BE2C (cell line): ENCODE data around the gene AIFM1. TPM values are rescaled to one million over a fixed set of nuclear protein-coding genes. Genes with fewer than 3 reads are reported as not detected.

Experiments
- DNase-seq: peaks from one replicate; pipeline ENCODE4 v3.0.0-alpha.2; 2020
- H3K27me3 ChIP-seq: fragments of 250-450 bp; sonication (Bioruptor Pico); 2 replicates; pipeline ENCODE4 v1.5.1; 2020; ENCODE audit warnings: mild to moderate bottlenecking
- H3K36me3 ChIP-seq: fragments of 250-450 bp; sonication (Bioruptor Pico); 2 replicates; pipeline ENCODE4 v1.5.1; 2020; ENCODE audit warnings: mild to moderate bottlenecking
- H3K4me1 ChIP-seq: fragments of 250-450 bp; sonication (Bioruptor Pico); 2 replicates; pipeline ENCODE4 v1.5.1; 2020
- H3K4me3 ChIP-seq: 2 replicates; pipeline ENCODE4 v1.5.1; 2011; ENCODE audit warnings: low read depth, low read length
- H3K9me3 ChIP-seq: fragments of 250-450 bp; sonication (Bioruptor Pico); 2 replicates; pipeline ENCODE4 v1.5.1; 2020
- CTCF ChIP-seq: IDR thresholded peaks from 2 replicates; pipeline ENCODE4 v1.5.1; 2012; ENCODE audit warnings: mild to moderate bottlenecking, low read depth, low read length
- polyA plus RNA-seq: library from polyadenylated mRNA; unstranded; fragments of >200 nt; gene quantifications from one replicate; pipeline ENCODE4 v1.2.1, GENCODE V29; 2012; ENCODE audit warnings: low read depth, missing spikeins; ENCODE audit not compliant: insufficient read length, insufficient read depth

The AIFM1 gene
- polyA plus RNA-seq: 54.3 TPM

- Histone ChIP-seq H3K36me3 (no peaks in the 10 kb centered on the region), H3K4me1 (no peaks in the 10 kb centered on the region), H3K9me3 (no peaks in the 10 kb centered on the region), H3K4me3 (peak within 1 kb of the TSS; percentile 80), H3K27me3 (no peaks in the 10 kb centered on the region)
- TF ChIP-seq CTCF: no peak
- DNase-seq: peak; percentile 92
Measured at GRCh38 chrX:130165703-130166502, at the start of gene AIFM1. Gene AIFM1, minus strand, starts transcription at chrX:130165841. Its CDS starts 185 bp downstream, at chrX:130165656.

GRCh38 chrX:130213376-130213775, 47.7 kb upstream of the AIFM1 start:
- no peak overlapping the region for H3K4me3 ChIP-seq
- no peaks in the 10 kb centered on the region for H3K9me3 ChIP-seq
- H3K27me3 ChIP-seq: no peaks in the 10 kb centered on the region
- no peaks in the 10 kb centered on the region for H3K4me1 ChIP-seq
- no peaks in the 10 kb centered on the region; the same call in 1 of the 2 replicates for H3K36me3 ChIP-seq
- no peak for TF ChIP-seq CTCF
- no peak for DNase-seq

GRCh38 chrX:130212371-130212770, 46.7 kb upstream of the AIFM1 start:
- Histone ChIP-seq H3K36me3 (no peaks in the 10 kb centered on the region; the same call in 1 of the 2 replicates), H3K4me3 (no peak overlapping the region)

GRCh38 chrX:130211415-130212186, 46.0 kb upstream of the AIFM1 start:
- no peaks in the 10 kb centered on the region for H3K9me3 ChIP-seq
- no peaks in the 10 kb centered on the region for H3K4me1 ChIP-seq
- DNase-seq: no peak
- no peak for TF ChIP-seq CTCF
- H3K4me3 ChIP-seq: no peak overlapping the region
- no peaks in the 10 kb centered on the region; the same call in 1 of the 2 replicates for H3K36me3 ChIP-seq
- no peaks in the 10 kb centered on the region for H3K27me3 ChIP-seq

More at GRCh38 chrX:130212371-130212770, 46.7 kb upstream of the AIFM1 start:
- Histone ChIP-seq H3K4me1 (no peaks in the 10 kb centered on the region), H3K27me3 (no peaks in the 10 kb centered on the region), H3K9me3 (no peaks in the 10 kb centered on the region)
- TF ChIP-seq CTCF: no peak
- no peak for DNase-seq

GRCh38 chrX:130204647-130205046, 39.0 kb upstream of the AIFM1 start:
- Histone ChIP-seq H3K4me3 (no peak overlapping the region), H3K27me3 (no peaks in the 10 kb centered on the region), H3K9me3 (no peaks in the 10 kb centered on the region), H3K36me3 (no peaks in the 10 kb centered on the region), H3K4me1 (no peaks in the 10 kb centered on the region)
- DNase-seq: no peak
- no peak for TF ChIP-seq CTCF
